ENCODE results near the gene TP53BP2.

Gene TP53BP2

GRCh38 chr1:223838125-223838854, 7.5 kb downstream of the TP53BP2 start:
- TF ChIP-seq GATA3 (IDR thresholded peaks at IDR 0.05; ENCODE audit: low read depth, low read length), result no peak
- no peak for TF ChIP-seq GATA2 (IDR thresholded peaks at IDR 0.05; ENCODE audit: low read depth, low read length)

- TF ChIP-seq GATA2 (IDR thresholded peaks at IDR 0.05; ENCODE audit: low read depth, low read length) (no peak), GATA3 (IDR thresholded peaks at IDR 0.05; ENCODE audit: low read depth, low read length) (no peak)
Observed at GRCh38 chr1:223837687-223838086, 8.1 kb downstream of the TP53BP2 start.

DNA sequence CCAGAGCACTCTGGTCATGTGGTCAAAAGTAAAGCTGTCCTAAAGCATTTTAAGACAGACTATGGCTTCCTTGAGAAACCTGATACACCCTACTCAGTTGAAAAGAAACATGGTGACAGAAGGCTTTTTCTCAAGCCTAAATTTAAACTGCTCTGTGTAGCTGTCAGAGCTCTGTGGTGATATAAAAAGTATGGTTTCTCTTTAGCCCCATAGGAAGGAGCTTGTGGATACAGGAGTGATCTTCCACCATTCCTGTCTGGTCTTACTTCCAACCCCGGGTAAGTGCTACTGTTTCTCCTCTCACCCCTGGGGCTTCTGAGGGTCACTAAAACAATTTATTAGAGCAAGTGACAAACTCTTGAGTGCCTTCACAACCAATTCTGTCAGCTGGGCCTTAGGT, 8.5 kb downstream of the TP53BP2 start:
- TF ChIP-seq GATA3 (IDR thresholded peaks at IDR 0.05; ENCODE audit: low read depth, low read length) (no peak), GATA2 (IDR thresholded peaks at IDR 0.05; ENCODE audit: low read depth, low read length) (no peak)

DNA sequence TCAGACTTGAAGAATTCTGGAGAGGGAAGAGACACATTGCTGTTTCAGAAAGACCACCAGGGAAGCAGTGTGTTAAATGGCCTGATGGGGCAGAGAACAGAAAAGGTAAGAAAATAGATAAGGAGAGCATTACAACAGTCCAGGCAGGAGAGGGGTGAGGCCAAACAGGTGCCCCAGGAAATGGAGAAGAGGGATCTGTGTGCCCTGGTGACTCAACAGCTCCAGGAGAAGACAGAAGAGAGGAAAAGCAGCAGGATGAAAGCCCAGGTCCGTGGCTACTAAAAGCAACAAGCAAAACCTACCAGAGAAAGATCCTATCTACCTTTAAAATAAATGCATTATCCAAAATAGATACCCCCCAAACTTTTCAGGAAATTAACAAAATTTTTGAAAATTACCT, 9.2 kb downstream of the TP53BP2 start:
- TF ChIP-seq GATA3 (IDR thresholded peaks at IDR 0.05; ENCODE audit: low read depth, low read length) (no peak), GATA2 (IDR thresholded peaks at IDR 0.05; ENCODE audit: low read depth, low read length) (no peak)

GRCh38 chr1:223835754-223836153, 10.0 kb downstream of the TP53BP2 start:
- TF ChIP-seq GATA3 (IDR thresholded peaks at IDR 0.05; ENCODE audit: low read depth, low read length), result no peak
- no peak for TF ChIP-seq GATA2 (IDR thresholded peaks at IDR 0.05; ENCODE audit: low read depth, low read length)

DNA sequence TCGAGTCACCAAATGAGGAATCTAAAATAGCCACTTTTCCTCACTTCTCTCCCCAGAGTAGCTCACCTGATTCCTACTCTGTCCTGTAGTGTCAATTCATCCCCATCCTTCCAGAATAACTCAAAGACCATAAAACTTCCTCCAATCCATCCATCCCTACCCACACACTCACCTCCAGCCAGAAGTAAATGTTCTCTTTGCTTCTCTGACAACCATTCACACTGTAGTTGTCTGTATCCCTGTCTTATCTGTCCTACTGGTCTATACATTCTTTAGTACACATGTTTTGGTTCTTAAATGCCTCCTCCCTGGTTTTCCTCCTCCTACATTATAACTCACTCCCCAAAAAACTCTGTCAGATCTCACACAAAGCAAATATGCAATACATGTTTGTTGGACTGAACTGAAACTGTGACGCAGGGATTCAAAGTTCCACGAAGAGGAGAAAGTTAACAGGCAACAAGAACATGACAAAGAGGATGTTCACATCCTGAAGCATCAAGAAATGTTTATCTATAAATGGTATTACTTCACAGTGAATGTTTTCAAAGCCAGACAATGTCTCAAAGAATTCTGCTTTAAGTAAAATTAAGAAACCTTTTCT, 11.0 kb downstream of the TP53BP2 start:
- TF ChIP-seq GATA3 (IDR thresholded peaks at IDR 0.05; ENCODE audit: low read depth, low read length), result no peak
- no peak for TF ChIP-seq GATA2 (IDR thresholded peaks at IDR 0.05; ENCODE audit: low read depth, low read length)

DNA sequence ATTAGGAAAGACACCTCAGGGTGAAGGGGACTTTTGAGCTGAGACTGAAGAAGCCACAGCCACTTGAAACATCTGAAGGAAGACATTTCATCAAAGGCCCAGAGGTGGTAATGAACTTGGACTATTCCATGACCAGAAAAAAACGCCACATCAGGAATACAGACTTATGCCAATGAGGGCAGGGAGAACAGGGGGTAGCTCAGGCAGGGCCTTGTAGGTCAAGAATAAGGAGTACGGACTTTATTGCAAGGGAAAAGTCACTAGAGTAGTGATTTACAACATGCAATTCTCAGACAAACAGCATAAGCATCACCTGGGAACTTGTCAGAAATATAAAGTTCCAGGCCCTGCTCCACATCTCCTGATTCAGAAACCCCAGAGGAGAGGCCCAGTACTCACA, 11.8 kb downstream of the TP53BP2 start:
- TF ChIP-seq GATA2 (IDR thresholded peaks at IDR 0.05; ENCODE audit: low read depth, low read length) (no peak), GATA3 (IDR thresholded peaks at IDR 0.05; ENCODE audit: low read depth, low read length) (no peak)

DNA sequence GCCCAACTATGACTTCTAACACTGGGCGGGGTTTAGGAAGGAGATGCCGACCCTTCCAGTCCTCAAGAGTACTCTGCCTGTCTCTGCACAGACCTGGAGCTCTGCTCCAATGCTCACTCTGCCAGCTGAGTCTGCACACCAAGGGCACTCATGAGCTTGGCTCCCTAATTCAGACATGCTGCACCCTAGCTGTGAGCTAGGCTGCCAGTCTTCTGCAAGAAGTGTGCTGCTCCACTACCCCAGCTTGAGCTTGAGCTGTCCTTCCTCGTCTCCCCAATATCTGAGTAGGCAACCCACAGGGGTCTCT, 13.2 kb downstream of the TP53BP2 start:
- TF ChIP-seq GATA2 (IDR thresholded peaks at IDR 0.05; ENCODE audit: low read depth, low read length) (no peak), GATA3 (IDR thresholded peaks at IDR 0.05; ENCODE audit: low read depth, low read length) (no peak)

GRCh38 chr1:223831755-223832636, 13.8 kb downstream of the TP53BP2 start:
- TF ChIP-seq GATA2 (IDR thresholded peaks at IDR 0.05; ENCODE audit: low read depth, low read length) (no peak), GATA3 (IDR thresholded peaks at IDR 0.05; ENCODE audit: low read depth, low read length) (no peak)

DNA sequence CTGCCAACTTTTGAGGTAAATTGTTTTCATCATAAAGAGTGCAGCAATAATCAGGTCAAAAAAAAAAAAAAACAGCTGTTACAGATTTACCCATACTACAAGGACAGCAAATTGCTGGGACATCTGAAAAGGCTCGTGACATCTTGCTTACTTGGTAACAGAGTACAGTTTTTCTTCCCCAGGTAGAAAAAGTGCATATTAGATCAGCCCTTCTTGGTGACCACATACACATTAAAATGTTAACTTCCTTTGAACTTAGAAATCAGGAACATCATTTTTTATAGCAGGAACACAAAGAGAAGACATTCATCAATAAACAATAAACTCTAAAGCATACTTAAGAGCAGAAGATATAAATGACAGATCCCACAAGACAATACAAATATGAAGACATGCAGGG, 16.1 kb downstream of the TP53BP2 start:
- TF ChIP-seq GATA3 (IDR thresholded peaks at IDR 0.05; ENCODE audit: low read depth, low read length) (no peak), GATA2 (IDR thresholded peaks at IDR 0.05; ENCODE audit: low read depth, low read length) (no peak)

DNA sequence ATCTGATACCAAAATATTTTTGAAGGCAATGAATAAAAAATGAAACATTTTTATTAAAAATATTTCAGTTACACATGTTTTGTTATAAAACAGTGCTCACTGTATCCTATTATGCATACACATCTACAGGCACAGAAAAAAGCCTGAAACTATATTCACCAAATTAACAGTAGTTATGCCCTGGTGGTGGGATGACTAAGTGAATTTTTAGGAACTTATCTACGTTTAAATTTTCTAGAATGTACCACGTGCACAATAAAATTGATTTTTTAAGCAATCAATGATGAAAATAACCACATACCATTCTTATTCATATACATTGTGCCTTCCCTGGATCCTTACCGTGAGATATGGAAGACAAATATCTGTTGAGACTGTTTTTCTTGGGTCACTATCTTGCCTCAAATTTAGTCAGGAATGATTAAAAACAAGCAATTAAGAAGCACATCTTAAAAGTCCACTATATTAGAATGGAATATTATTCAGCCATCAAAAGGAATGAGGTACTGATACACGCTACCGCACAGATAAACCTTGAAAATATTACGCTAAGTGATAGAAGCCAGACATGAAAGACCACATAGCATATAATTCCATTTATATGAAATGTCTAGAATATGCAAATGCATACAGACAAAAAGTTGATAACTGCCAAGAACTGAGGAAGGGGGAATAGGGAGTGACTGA, 17.4 kb downstream of the TP53BP2 start:
- no peak for TF ChIP-seq GATA3 (IDR thresholded peaks at IDR 0.05; ENCODE audit: low read depth, low read length)

GRCh38 chr1:223827193-223827663, 18.5 kb downstream of the TP53BP2 start:
- no peak for TF ChIP-seq GATA2 (IDR thresholded peaks at IDR 0.05; ENCODE audit: low read depth, low read length)
- TF ChIP-seq GATA3 (IDR thresholded peaks at IDR 0.05; ENCODE audit: low read depth, low read length), result no peak

DNA sequence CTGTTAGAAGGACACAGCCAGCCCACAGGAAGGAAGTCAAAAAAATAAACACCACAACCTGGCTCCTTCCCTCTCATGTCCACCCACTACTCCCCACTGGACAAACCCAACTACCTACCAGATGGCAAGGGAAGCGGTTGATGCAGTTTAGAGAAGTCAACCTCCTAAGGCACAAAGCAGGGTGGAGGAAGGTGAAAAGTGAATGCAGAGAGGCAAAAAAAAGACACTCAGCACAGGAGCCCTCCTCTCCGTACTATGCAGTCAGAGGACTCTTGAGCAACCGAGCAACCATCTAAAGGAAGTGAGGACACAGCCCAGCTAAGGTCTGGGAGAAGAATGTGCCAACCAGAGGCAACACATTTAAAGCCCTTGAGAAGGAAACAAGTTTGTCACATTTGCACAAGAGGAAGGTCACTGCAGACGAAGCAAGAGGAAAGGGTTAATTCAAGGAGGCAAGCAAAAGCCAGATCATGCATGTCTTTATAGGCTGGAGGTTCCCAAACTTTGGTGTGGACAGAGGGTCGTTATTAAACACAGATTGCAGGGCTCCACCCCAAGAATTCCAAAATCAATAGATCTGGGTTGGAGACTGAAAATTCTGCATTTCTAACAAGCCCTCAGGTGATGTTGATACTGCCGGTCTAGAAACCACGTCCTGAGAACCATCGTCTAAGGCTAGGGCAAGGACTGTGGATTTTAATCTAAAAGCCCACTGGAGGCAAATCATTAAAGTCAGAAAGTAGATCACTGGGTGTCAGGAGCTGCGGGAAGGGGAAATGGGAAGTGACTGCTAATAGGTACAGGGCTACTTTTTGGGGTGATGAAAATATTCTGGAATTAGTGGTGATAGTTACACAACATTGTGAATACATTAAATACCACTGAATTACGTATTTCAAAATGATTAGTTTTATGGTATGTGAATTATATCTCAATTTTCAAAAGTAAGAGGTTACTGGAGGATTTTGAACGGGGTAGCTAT, 19.7 kb downstream of the TP53BP2 start:
- TF ChIP-seq GATA3 (IDR thresholded peaks at IDR 0.05; ENCODE audit: low read depth, low read length), result no peak
- no peak for TF ChIP-seq GATA2 (IDR thresholded peaks at IDR 0.05; ENCODE audit: low read depth, low read length)

All from SH-SY5Y (cell line).